Stimulated activated CD4-positive, alpha-beta T cell treated with anti-CD3 and anti-CD28 coated beads, Interleukin-4, amount 100 ng/mL, for 48 hours (primary cell): ENCODE results near the gene TCEAL4.
"Not testable (repeated sequence)": the region's sequence is repeated elsewhere in the genome, so short reads cannot be mapped to it uniquely, and the experiment has no call there.

Experiments used
- DNase-seq, 2 donors: peaks; one replicate each; pipeline ENCODE4 v3.0.0-alpha.2; 2020; ENCODE audit warnings: low read depth in 2 of 2

Gene TCEAL4

DNA sequence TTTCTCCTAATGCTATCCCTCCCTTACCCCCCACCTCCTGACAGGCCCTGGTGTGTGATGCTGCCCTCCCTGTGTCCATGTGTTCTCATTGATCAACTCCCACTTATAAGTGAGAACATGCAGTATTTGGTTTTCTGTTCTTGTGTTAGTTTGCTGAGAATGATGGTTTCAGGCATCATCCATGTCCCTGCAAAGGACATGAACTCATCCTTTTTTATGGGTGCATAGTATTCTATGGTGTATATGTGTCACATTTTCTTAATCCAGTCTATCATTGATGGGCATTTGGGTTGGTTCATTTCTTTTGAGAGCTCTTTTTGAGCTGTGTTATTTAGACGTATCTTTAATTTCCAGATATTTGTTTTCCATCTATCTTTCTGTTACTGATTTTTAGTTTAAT, 7.0 kb downstream of the TCEAL4 start:
- not testable (repeated sequence) for DNase-seq

DNA sequence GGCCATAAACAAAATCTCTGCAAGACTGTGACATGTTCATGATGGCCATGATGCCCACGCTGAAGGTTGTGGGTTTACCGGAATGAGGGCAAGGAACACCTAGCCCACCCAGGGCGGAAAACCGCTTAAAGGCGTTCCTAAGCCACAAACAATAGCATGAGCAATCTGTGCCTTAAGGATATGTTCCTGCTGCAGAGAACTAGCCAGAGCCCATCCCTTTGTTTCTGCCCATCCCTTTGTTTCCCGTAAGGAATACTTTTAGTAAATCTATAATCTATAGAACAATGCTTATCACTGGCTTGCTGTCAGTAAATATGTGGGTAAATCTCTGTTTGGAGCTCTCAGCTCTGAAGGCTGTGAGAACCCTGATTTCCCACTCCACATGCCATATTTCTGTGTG, 9.9 kb downstream of the TCEAL4 start:
- not testable (repeated sequence) for DNase-seq

DNA sequence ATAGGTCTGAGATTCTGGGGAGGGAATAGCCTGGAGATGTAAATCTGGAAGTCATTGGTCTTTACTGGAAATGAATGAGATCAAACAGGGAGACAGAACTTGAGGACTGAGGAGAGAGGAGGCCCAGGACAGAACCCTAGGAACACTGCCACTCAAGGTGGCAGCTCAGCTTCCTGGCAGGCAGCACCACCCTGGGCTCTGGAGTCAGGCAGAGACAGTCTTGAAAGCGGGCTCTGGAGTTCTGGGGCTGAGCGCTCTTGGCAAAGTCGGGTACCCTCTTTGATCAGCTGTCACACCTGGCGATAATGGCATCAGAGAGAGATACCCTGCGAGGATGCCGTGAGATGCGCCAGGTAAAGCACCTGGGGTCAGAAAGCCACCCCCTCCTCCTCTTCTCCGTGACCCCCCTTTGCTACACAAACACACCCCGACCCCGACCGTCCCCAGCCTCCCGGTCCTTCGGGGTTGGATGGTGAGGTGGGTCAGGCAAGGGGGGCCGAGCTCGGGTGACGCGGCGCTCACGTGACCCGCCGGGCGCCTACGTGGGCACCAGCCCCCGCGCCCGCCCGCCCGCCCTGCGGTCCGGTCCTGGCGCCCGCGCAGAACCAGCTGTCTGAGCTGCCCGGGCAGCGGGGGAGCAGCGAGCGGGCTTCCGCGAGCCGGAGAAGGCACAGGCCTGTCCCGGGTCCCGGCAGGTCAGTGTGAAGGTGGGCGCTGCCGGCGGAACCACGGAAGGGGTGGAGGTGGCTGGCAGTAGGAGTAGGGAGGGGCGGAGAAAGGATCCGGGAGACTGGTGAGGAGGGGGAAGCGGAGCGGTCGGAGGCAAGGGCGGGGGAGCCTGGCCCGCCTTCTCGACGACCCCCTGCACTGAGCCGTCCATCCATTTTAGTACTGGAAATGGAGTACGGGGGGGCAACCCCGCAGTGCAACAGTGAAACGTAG, 22.3 kb downstream of the TCEAL4 start, which contains the start of gene TCEAL3:
TSS of gene TCEAL3 (plus strand) at position 600 of the 942 bp plus-strand sequence. CDS start 1,102 bp downstream, outside the sequence.
- no peak for DNase-seq

GRCh38 chrX:103608306-103608963, 23.1 kb downstream of the TCEAL4 start:
- DNase-seq: no peak

DNA sequence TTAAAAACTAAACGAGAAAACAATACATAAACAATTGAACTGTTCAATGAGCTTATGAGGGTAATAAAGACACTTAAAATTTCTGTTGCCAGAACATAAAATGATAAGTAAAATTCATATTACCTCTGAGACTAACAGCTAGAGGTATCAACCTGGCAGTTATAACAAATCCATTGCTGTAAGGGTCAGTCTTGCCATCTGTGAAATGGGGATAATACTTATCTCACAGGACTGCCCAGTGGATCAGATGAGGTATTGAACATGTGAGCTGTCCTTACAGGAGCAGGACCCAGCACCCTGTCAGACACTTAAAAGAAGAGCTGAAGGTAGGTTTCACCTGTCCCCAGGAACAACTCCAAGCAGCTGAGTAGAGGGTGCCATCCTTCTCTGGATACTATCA, 25.0 kb downstream of the TCEAL4 start:
- no peak for DNase-seq

GRCh38 chrX:103613362-103613890, 28.1 kb downstream of the TCEAL4 start:
- DNase-seq: no peak

- DNase-seq: no peak
Measured at GRCh38 chrX:103614999-103615398, 29.7 kb downstream of the TCEAL4 start.

GRCh38 chrX:103615781-103616371, 30.6 kb downstream of the TCEAL4 start:
- no peak for DNase-seq

- no peak for DNase-seq
Measured at GRCh38 chrX:103616676-103617186, 31.4 kb downstream of the TCEAL4 start.

GRCh38 chrX:103624111-103624510, 38.8 kb downstream of the TCEAL4 start:
- DNase-seq: no peak

- DNase-seq: no peak
Measured at GRCh38 chrX:103626855-103627254, 41.5 kb downstream of the TCEAL4 start.

- peak in 1 of 2 donors; percentile 4 for DNase-seq
Measured at GRCh38 chrX:103628386-103629317, 43.3 kb downstream of the TCEAL4 start, which contains the start of gene TCEAL1. TCEAL1 (plus strand) TSS chrX:103628975; CDS start chrX:103629917, 942 bp downstream.

DNA sequence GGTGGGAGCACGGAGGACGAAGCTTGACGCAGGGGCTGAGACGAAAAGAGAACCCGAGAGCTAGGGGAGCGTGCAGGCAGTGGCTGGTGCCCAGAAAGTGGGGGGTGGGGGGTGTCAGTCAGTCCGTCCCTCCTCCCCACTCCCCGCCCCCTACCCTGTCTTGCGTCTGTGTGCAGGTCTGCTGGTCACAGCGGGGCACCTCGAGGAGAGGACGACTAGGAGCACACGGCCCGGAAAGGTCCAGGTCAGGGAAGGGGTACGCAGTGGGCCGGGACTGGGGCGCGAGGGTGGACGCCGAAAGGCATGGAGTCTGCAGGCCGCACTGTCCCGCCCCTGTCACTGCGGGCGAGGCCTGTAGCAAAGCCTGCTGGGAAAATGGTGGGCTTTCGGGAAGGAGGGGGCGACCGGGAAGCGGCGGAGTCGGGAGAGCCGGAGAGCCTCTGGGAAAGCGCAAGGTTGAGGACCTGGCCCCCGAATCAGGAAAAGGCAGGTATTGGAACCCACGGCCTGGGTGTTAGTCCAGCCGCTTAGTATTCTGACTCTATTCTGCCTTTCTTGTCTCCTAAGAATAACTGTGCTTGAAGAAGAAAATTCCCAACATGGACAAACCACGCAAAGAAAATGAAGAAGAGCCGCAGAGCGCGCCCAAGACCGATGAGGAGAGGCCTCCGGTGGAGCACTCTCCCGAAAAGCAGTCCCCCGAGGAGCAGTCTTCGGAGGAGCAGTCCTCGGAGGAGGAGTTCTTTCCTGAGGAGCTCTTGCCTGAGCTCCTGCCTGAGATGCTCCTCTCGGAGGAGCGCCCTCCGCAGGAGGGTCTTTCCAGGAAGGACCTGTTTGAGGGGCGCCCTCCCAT, 44.2 kb downstream of the TCEAL4 start:
- DNase-seq: peak in 1 of 2 donors; percentile 12

GRCh38 chrX:103630171-103630511, 44.8 kb downstream of the TCEAL4 start:
- DNase-seq: no peak

DNA sequence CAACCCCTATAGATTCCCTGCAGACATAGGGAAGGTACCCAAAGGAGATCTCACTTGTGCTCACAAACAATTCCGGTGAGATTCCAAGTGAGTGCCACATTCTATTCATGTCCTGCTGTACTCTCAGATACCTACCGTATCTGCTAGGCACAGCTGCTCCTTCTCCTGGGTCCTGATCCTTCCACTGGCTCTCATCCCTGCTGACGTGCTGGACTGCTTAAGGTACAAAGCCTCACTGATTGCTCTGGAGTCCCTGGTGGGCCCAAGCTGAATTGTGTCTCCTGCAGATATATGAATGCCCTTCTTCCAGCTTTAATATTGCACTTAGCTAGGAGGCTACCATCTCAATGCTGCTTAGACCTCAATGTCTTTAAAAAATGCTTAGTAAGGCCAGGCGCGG, 45.8 kb downstream of the TCEAL4 start:
- DNase-seq: no peak

GRCh38 chrX:103635436-103635835, 50.1 kb downstream of the TCEAL4 start:
- no peak for DNase-seq
